ENCODE results near the gene CD63.

- TF ChIP-seq POLR2AphosphoS5 (IDR thresholded peaks at IDR 0.05; ENCODE audit: low read depth, low read length), result no peak
- TF ChIP-seq POLR2A (IDR thresholded peaks at IDR 0.05; ENCODE audit: low read depth, low read length), result no peak
- no peak for TF ChIP-seq SPI1 (IDR thresholded peaks at IDR 0.05; ENCODE audit: low read depth, low read length)
- no peak for TF ChIP-seq TAF1 (IDR thresholded peaks at IDR 0.05; ENCODE audit: low read depth, low read length)
- no peak for TF ChIP-seq PAX5 (IDR thresholded peaks at IDR 0.05; ENCODE audit: insufficient read depth, low read length, severe bottlenecking)
- TF ChIP-seq POU2F2 (IDR thresholded peaks at IDR 0.05; ENCODE audit: low read depth, low read length), result no peak
Measured at GRCh38 chr12:55706568-55707218, 22.1 kb downstream of the CD63 start.

Measured in GM12891 (cell line).